GM12878 (cell line): Measurements from ENCODE around the gene CCDC32. TPM values are rescaled to one million over a fixed set of nuclear protein-coding genes. Genes with fewer than 3 reads are reported as not detected.

Experiments used
- CHD4 ChIP-seq: fragments of 200-600 bp; sonication (generic); IDR thresholded peaks from 2 replicates; pipeline ENCODE4 v1.6.1; 2016; ENCODE audit warnings: mild to moderate bottlenecking
- GATAD2B ChIP-seq: fragments of 450-650 bp; conservative IDR thresholded peaks from 2 replicates; pipeline ENCODE4 v1.6.1; 2017; ENCODE audit warnings: low read depth, mild to moderate bottlenecking, moderate library complexity
- IKZF1 ChIP-seq: fragments of 450-650 bp; conservative IDR thresholded peaks from 2 replicates; pipeline ENCODE4 v1.6.1; 2017; ENCODE audit warnings: antibody characterized with exemption, mild to moderate bottlenecking
- NBN ChIP-seq: fragments of 450-650 bp; IDR thresholded peaks from 2 replicates; pipeline ENCODE4 v1.6.1; 2016
- PAX8 ChIP-seq: fragments of 450-650 bp; IDR thresholded peaks from 2 replicates; pipeline ENCODE4 v1.6.1; 2017; ENCODE audit warnings: mild to moderate bottlenecking, moderate library complexity
- PML ChIP-seq: IDR thresholded peaks from 2 replicates; pipeline ENCODE4 v1.6.1; 2012; ENCODE audit warnings: low read length, inconsistent platforms
- POLR2A ChIP-seq: IDR thresholded peaks from 2 replicates; pipeline ENCODE4 v1.6.1; 2011; ENCODE audit warnings: low read depth, mild to moderate bottlenecking, low read length
- SMARCA5 ChIP-seq: fragments of 450-650 bp; IDR thresholded peaks from 2 replicates; pipeline ENCODE4 v1.6.1; 2017; ENCODE audit warnings: mild to moderate bottlenecking
- SREBF1 ChIP-seq: IDR thresholded peaks from 2 replicates; pipeline ENCODE4 v1.6.1; 2012; ENCODE audit warnings: mild to moderate bottlenecking, low read length
- TAF1 ChIP-seq: IDR thresholded peaks from 2 replicates; pipeline ENCODE4 v1.6.1; 2011; ENCODE audit warnings: mild to moderate bottlenecking, low read depth, low read length, borderline replicate concordance
- TCF3 ChIP-seq: IDR thresholded peaks from 2 replicates; pipeline ENCODE4 v1.6.1; 2012; ENCODE audit warnings: low read depth, mild to moderate bottlenecking, low read length, borderline replicate concordance; ENCODE audit not compliant: insufficient read depth
- polyA plus RNA-seq, 11 experiments: library from polyadenylated mRNA; depleted of rRNA in 4 of 11; unstranded in 6 of 11; stranded (reverse) in 5 of 11; fragments of >200 nt; fragmentation: Nextera tagmentation in 4 of 11; fragmentation: Illumina TruSeq in 1 of 11; extraction: Ambion mirVana in 4 of 11; extraction: Trizol in 1 of 11; gene quantifications; 1 replicate in 1 of 11; 2 replicates in 10 of 11; pipeline versions ENCODE4 v1.2.1 to v1.2.3, GENCODE V29; 2011 to 2016; ENCODE audit warnings: inconsistent platforms in 2 of 11, missing spikeins in 2 of 11, low read depth in 1 of 11
- total RNA-seq, 4 experiments: library from RNA; depleted of rRNA in 3 of 4; stranded (reverse); fragments of >200 nt in 3 of 4; fragmentation: Illumina TruSeq in 1 of 4; extraction: Trizol in 1 of 4; gene quantifications; 2 replicates each; pipeline versions ENCODE4 v1.2.1 to v1.2.3, GENCODE V29; 2013 to 2021
- TF ChIP-seq, protein P1 (sequence below): fragments of 450-650 bp; IDR thresholded peaks from 2 replicates; pipeline ENCODE4 v1.6.1; 2016; ENCODE audit warnings: mild to moderate bottlenecking, moderate library complexity, borderline replicate concordance
- TF ChIP-seq, protein P2 (sequence below): fragments of 450-650 bp; IDR thresholded peaks from 2 replicates; pipeline ENCODE4 v1.6.1; 2017; ENCODE audit warnings: antibody characterized with exemption, mild to moderate bottlenecking, moderate library complexity
- TF ChIP-seq, protein P3 (sequence below): IDR thresholded peaks from 2 replicates; pipeline ENCODE4 v1.6.1; 2012; ENCODE audit warnings: low read depth, low read length, improper control_type of control experiment
- TF ChIP-seq, protein P4 (sequence below): IDR thresholded peaks from 2 replicates; pipeline ENCODE4 v1.6.1; 2011; ENCODE audit warnings: borderline replicate concordance, low read depth, mild to moderate bottlenecking, moderate library complexity, low read length; ENCODE audit not compliant: insufficient read depth, poor library complexity, severe bottlenecking
- TF ChIP-seq, protein P5 (sequence below): fragments of 450-650 bp; formaldehyde crosslinking; IDR thresholded peaks from 2 replicates; pipeline ENCODE4 v1.4.0; 2022; ENCODE audit warnings: mild to moderate bottlenecking, moderate library complexity

Gene CCDC32
- total and polyA plus RNA-seq, 10 of the 15 experiments (the other 5 are each of a cell fraction or from before 2014, with no cell fraction given), result 30.2 to 74.3 (median 46.5) TPM

DNA sequence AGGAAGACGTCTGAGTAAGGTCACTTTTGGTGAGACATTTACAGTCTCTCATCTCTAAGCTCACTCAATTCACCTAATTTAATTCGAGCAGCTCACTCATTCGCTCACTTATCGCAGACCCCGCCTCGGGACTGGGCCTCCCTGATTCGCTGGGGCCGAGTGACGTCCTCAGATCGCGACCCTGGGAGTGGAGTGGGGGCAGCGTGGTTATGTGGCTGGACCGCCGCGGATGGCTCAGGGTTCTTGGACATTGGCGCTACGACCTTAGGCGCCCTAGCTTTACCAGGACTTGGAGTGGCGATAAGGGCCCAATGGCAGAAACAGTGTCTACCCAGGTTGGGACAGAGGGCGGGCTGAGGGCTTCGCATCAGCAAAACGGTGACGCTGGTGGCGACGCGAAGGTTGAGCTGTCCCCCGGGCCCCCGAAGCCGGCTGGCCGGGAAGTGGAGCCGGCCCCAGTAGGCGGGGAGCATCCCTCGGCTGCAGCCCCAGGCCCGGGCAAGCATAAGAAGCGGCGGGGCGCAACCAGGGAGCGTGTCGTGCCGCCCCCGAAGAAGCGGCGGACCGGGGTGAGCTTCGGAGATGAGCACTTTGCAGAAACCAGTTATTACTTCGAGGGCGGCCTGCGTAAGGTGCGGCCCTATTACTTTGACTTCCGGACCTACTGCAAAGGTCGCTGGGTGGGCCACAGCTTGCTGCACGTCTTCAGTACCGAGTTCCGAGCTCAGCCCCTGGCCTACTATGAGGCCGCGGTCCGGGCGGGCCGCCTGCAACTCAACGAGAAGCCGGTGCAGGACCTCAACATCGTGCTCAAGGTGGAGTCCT is 4.5 kb upstream of the CCDC32 start, which contains the start of gene RPUSD2 (continued):
- TF ChIP-seq SMARCA5 (no peak), PML (peak; percentile 78), NBN (peak; percentile 97), TCF3 (no peak), SREBF1 (no peak), CHD4 (no peak), PAX8 (no peak), POLR2A (peak; percentile 93), IKZF1 (peak; percentile 70), GATAD2B (peak; percentile 72; the same call in 1 of the 2 replicates), TAF1 (peak; percentile 69; the same call in 1 of the 2 replicates)
- TF ChIP-seq, protein P1, sequence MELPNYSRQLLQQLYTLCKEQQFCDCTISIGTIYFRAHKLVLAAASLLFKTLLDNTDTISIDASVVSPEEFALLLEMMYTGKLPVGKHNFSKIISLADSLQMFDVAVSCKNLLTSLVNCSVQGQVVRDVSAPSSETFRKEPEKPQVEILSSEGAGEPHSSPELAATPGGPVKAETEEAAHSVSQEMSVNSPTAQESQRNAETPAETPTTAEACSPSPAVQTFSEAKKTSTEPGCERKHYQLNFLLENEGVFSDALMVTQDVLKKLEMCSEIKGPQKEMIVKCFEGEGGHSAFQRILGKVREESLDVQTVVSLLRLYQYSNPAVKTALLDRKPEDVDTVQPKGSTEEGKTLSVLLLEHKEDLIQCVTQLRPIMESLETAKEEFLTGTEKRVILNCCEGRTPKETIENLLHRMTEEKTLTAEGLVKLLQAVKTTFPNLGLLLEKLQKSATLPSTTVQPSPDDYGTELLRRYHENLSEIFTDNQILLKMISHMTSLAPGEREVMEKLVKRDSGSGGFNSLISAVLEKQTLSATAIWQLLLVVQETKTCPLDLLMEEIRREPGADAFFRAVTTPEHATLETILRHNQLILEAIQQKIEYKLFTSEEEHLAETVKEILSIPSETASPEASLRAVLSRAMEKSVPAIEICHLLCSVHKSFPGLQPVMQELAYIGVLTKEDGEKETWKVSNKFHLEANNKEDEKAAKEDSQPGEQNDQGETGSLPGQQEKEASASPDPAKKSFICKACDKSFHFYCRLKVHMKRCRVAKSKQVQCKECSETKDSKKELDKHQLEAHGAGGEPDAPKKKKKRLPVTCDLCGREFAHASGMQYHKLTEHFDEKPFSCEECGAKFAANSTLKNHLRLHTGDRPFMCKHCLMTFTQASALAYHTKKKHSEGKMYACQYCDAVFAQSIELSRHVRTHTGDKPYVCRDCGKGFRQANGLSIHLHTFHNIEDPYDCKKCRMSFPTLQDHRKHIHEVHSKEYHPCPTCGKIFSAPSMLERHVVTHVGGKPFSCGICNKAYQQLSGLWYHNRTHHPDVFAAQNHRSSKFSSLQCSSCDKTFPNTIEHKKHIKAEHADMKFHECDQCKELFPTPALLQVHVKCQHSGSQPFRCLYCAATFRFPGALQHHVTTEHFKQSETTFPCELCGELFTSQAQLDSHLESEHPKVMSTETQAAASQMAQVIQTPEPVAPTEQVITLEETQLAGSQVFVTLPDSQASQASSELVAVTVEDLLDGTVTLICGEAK, result peak; percentile 30; the same call in 1 of the 2 replicates
- TF ChIP-seq, protein P2, sequence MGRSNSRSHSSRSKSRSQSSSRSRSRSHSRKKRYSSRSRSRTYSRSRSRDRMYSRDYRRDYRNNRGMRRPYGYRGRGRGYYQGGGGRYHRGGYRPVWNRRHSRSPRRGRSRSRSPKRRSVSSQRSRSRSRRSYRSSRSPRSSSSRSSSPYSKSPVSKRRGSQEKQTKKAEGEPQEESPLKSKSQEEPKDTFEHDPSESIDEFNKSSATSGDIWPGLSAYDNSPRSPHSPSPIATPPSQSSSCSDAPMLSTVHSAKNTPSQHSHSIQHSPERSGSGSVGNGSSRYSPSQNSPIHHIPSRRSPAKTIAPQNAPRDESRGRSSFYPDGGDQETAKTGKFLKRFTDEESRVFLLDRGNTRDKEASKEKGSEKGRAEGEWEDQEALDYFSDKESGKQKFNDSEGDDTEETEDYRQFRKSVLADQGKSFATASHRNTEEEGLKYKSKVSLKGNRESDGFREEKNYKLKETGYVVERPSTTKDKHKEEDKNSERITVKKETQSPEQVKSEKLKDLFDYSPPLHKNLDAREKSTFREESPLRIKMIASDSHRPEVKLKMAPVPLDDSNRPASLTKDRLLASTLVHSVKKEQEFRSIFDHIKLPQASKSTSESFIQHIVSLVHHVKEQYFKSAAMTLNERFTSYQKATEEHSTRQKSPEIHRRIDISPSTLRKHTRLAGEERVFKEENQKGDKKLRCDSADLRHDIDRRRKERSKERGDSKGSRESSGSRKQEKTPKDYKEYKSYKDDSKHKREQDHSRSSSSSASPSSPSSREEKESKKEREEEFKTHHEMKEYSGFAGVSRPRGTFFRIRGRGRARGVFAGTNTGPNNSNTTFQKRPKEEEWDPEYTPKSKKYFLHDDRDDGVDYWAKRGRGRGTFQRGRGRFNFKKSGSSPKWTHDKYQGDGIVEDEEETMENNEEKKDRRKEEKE, result no peak
- TF ChIP-seq, protein P3, sequence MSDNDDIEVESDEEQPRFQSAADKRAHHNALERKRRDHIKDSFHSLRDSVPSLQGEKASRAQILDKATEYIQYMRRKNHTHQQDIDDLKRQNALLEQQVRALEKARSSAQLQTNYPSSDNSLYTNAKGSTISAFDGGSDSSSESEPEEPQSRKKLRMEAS, result peak; percentile 92
- TF ChIP-seq, protein P4, sequence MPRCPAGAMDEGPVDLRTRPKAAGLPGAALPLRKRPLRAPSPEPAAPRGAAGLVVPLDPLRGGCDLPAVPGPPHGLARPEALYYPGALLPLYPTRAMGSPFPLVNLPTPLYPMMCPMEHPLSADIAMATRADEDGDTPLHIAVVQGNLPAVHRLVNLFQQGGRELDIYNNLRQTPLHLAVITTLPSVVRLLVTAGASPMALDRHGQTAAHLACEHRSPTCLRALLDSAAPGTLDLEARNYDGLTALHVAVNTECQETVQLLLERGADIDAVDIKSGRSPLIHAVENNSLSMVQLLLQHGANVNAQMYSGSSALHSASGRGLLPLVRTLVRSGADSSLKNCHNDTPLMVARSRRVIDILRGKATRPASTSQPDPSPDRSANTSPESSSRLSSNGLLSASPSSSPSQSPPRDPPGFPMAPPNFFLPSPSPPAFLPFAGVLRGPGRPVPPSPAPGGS, result no peak
- TF ChIP-seq, protein P5, sequence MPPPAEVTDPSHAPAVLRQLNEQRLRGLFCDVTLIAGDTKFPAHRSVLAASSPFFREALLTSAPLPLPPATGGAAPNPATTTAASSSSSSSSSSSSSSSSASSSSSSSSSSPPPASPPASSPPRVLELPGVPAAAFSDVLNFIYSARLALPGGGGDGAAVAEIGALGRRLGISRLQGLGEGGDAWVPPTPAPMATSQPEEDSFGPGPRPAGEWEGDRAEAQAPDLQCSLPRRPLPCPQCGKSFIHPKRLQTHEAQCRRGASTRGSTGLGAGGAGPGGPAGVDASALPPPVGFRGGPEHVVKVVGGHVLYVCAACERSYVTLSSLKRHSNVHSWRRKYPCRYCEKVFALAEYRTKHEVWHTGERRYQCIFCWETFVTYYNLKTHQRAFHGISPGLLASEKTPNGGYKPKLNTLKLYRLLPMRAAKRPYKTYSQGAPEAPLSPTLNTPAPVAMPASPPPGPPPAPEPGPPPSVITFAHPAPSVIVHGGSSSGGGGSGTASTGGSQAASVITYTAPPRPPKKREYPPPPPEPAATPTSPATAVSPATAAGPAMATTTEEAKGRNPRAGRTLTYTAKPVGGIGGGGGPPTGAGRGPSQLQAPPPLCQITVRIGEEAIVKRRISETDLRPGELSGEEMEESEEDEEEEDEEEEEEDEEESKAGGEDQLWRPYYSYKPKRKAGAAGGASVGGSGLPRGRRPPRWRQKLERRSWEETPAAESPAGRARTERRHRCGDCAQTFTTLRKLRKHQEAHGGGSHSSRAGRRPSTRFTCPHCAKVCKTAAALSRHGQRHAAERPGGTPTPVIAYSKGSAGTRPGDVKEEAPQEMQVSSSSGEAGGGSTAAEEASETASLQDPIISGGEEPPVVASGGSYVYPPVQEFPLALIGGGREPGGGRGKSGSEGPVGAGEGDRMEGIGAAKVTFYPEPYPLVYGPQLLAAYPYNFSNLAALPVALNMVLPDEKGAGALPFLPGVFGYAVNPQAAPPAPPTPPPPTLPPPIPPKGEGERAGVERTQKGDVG (CRISPR knock-in tag), result no peak
